ENCODE data around the gene CD79A. TPM values are rescaled to one million over a fixed set of nuclear protein-coding genes. Genes with fewer than 3 reads are reported as not detected.

CD79A gene
- total RNA-seq, 2 donors from 2014 or later = 0.59 TPM; not detected in 1

DNA sequence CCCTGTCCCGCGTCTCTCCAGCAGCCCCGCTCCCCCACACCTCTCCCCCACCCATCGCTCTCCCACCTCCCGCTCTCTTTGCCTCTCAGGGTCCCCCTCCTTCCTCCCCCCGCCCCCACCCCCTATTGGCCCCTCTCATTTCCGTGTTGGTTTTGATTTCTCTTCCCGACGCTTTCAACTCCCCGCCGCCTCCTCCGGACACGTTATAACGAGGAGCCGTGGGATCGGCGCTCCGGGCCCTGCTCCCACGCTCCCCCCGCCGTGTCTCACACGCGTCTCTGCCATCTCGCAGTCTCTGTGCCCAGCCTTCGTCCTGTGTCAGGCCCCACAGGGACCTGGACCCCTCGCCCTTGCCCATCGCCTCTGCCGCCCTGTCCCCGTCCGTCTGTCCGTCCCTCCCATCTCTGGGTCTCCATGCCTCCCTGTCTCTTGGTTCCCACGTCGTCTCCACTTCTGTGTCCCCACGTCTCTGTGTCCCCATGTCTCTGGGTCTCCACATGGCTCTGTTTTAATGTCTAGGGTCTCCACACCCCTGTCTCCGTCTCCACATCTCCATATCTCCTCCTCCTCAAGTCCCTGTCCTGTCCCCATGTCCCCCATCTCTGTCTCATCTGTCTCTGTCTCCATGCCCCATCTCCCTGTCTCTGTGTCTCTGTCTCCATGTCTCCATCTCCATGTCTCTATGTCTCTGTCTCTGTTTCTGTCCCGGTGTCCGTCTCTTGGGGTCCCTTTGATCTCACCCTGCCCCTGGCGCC lies 38.1 kb downstream of the CD79A start:
- no peaks in the 10 kb centered on the region for H3K9me3 ChIP-seq
- DNase-seq (ENCODE audit: low spot score) = no peak
- H3K27ac ChIP-seq = no peak overlapping the region
- 4% methylated on average over 38 of the region's 38 CpGs for WGBS
- H3K27me3 ChIP-seq (replicated peaks; ENCODE audit: insufficient read depth) = peaks cover 14% of the 10 kb centered on the region
- no peak for TF ChIP-seq POLR2AphosphoS5 (IDR thresholded peaks at IDR 0.05)
- TF ChIP-seq, protein P1, sequence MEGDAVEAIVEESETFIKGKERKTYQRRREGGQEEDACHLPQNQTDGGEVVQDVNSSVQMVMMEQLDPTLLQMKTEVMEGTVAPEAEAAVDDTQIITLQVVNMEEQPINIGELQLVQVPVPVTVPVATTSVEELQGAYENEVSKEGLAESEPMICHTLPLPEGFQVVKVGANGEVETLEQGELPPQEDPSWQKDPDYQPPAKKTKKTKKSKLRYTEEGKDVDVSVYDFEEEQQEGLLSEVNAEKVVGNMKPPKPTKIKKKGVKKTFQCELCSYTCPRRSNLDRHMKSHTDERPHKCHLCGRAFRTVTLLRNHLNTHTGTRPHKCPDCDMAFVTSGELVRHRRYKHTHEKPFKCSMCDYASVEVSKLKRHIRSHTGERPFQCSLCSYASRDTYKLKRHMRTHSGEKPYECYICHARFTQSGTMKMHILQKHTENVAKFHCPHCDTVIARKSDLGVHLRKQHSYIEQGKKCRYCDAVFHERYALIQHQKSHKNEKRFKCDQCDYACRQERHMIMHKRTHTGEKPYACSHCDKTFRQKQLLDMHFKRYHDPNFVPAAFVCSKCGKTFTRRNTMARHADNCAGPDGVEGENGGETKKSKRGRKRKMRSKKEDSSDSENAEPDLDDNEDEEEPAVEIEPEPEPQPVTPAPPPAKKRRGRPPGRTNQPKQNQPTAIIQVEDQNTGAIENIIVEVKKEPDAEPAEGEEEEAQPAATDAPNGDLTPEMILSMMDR (IDR thresholded peaks at IDR 0.05) = no peak
- no peak for TF ChIP-seq POLR2A (IDR thresholded peaks at IDR 0.05)
- no peak overlapping the region for H3K4me3 ChIP-seq
- intact Hi-C loops (cut with DNase I) = no loop called here
- H3K4me1 ChIP-seq (replicated peaks) = no peaks in the 10 kb centered on the region
- no peaks in the 10 kb centered on the region for H3K36me3 ChIP-seq

DNA sequence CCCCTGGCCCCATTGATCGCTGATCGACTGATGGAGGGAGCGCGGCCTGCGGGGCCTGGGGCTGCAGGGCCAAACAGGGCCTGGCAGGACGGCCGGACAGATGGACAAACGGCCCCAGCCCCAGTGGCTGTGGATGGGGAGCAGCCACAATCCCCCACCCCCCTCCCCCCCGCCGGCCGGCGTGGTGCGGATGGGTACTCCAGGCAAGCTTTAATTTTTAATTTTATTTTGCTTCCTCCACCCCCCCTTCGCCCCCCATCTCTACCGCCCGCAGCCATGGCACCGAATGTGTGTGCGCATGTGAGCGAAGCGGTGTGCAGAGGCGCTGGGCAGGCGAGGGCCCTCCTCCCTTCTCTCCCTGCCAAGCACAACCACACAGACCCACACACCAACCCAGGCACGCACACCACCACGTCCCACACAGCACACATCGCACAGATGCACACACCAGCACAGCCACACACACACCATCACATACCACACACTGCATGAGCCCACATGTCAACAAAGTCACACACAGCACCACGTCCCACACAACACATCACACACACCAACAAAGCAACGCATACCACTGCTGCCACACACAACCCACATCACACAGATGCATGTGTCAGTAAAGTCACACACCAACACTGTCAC lies 38.8 kb downstream of the CD79A start:
- Histone ChIP-seq H3K4me3 (no peak overlapping the region), H3K36me3 (no peaks in the 10 kb centered on the region), H3K9me3 (no peaks in the 10 kb centered on the region), H3K4me1 (replicated peaks) (no peaks in the 10 kb centered on the region), H3K27ac (no peak overlapping the region), H3K27me3 (replicated peaks; ENCODE audit: insufficient read depth) (peaks cover 14% of the 10 kb centered on the region)
- TF ChIP-seq, protein P1 (IDR thresholded peaks at IDR 0.05) = no peak
- no peak for TF ChIP-seq POLR2A (IDR thresholded peaks at IDR 0.05)
- no peak for TF ChIP-seq POLR2AphosphoS5 (IDR thresholded peaks at IDR 0.05)
- 36% methylated on average over 26 of the region's 27 CpGs for WGBS
- intact Hi-C loops (cut with DNase I) = no loop called here
- DNase-seq (ENCODE audit: low spot score) = no peak

DNA sequence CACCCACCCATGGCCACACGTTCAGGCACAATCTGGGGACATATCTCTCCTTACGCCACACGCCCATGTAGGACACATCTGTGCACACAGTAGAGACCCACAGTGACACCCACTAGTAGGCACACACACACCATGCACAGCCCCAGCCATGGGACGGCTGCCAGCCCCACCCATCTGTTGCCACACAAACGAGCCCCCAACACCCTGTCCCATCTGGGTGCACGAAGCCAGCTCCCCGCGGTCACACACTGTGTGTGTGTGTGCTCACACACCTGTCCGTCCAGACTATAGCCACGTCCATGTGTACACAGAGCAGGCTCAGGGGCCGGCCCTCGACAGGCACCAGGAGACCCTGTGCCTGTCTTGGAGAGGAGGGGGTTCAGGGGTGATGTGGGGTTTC lies 40.6 kb downstream of the CD79A start:
- H3K4me1 ChIP-seq (replicated peaks) = no peaks in the 10 kb centered on the region
- DNase-seq (ENCODE audit: low spot score) = no peak
- TF ChIP-seq, protein P1 (IDR thresholded peaks at IDR 0.05) = no peak
- TF ChIP-seq POLR2AphosphoS5 (IDR thresholded peaks at IDR 0.05) (no peak), POLR2A (IDR thresholded peaks at IDR 0.05) (no peak)
- intact Hi-C loops (cut with DNase I) = no loop called here
- H3K36me3 ChIP-seq = no peaks in the 10 kb centered on the region
- peaks cover 23% of the 10 kb centered on the region for H3K27me3 ChIP-seq (replicated peaks; ENCODE audit: insufficient read depth)
- 56% methylated on average over 12 of the region's 12 CpGs for WGBS
- no peaks in the 10 kb centered on the region for H3K9me3 ChIP-seq
- H3K27ac ChIP-seq = no peak overlapping the region
- no peak overlapping the region for H3K4me3 ChIP-seq

DNA sequence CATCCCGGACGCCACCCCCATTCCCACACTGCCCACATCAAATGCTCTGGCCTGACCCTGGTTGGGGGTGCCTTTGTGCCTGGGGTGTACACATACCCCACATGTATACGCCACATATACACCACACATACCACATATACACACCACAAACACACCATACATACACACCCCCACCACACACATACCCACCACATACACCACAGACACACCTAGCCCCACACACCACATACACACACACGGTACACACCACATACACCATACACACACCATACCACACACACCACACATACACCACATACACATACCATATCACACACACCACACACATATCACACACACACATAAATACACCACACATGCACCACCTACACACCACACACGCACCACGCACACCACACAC lies 41.0 kb downstream of the CD79A start:
- Histone ChIP-seq H3K4me1 (replicated peaks) (no peaks in the 10 kb centered on the region), H3K27ac (no peak overlapping the region), H3K9me3 (no peaks in the 10 kb centered on the region), H3K36me3 (no peaks in the 10 kb centered on the region), H3K27me3 (replicated peaks; ENCODE audit: insufficient read depth) (peaks cover 23% of the 10 kb centered on the region), H3K4me3 (no peak overlapping the region)
- TF ChIP-seq POLR2A (IDR thresholded peaks at IDR 0.05) = no peak
- 82% methylated on average over 6 of the region's 6 CpGs for WGBS
- no peak for DNase-seq (ENCODE audit: low spot score)
- intact Hi-C loops (cut with DNase I) = no loop called here

DNA sequence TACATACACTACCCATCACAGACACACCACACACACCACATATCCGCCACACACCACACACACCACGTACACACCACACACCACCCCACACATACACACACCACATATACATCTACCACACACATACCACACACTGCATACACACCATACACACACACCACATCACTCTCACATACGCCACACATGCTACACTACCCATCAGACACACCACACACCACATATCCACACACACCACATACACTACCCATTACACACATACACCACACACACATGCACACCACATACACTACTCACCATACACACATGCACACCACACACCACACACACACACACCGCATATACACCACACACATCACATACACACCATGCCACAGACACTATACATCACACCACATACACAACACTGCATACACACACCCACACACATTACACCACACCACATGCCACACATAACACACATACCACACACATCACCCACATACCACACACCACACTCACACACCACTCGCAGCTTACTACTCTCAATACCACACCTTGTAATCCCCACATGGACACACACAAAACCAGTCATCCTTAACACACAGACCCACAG lies 41.7 kb downstream of the CD79A start:
- Histone ChIP-seq H3K36me3 (no peaks in the 10 kb centered on the region), H3K4me1 (replicated peaks) (no peaks in the 10 kb centered on the region), H3K27me3 (replicated peaks; ENCODE audit: insufficient read depth) (peaks cover 16% of the 10 kb centered on the region), H3K27ac (no peak overlapping the region), H3K9me3 (no peaks in the 10 kb centered on the region), H3K4me3 (no peak overlapping the region)
- TF ChIP-seq, protein P1 (IDR thresholded peaks at IDR 0.05) = no peak
- TF ChIP-seq POLR2A (IDR thresholded peaks at IDR 0.05) (no peak), POLR2AphosphoS5 (IDR thresholded peaks at IDR 0.05) (no peak)
- intact Hi-C loops (cut with DNase I) = no loop called here
- DNase-seq (ENCODE audit: low spot score) = no peak
- 93% methylated on average over 5 of the region's 5 CpGs for WGBS
